ENCODE results near the gene SSX5.
"Not testable (repeated sequence)": the region's sequence is repeated elsewhere in the genome, so short reads cannot be mapped to it uniquely, and the experiment has no call there.

Gene SSX5

GRCh38 chrX:48196745-48197201, at the start of gene SSX5:
SSX5 (minus strand) TSS chrX:48196795; CDS start chrX:48195358, 1,437 bp downstream.
- DNase-seq = no peak

- not testable (repeated sequence) for DNase-seq
Measured at GRCh38 chrX:48224196-48224595, 27.6 kb upstream of the SSX5 start.

GRCh38 chrX:48214341-48214740, 17.7 kb upstream of the SSX5 start:
- not testable (repeated sequence) for DNase-seq

GRCh38 chrX:48190024-48190423, 6.6 kb downstream of the SSX5 start:
- DNase-seq = not testable (repeated sequence)

GRCh38 chrX:48181882-48182281, 14.7 kb downstream of the SSX5 start:
- not testable (repeated sequence) for DNase-seq

GRCh38 chrX:48180811-48181210, 15.8 kb downstream of the SSX5 start:
- DNase-seq = no peak

- no peak for DNase-seq
Measured at GRCh38 chrX:48179691-48180090, 16.9 kb downstream of the SSX5 start.

- not testable (repeated sequence) for DNase-seq
Measured at GRCh38 chrX:48166322-48166721, 30.3 kb downstream of the SSX5 start.

- DNase-seq = no peak
Measured at GRCh38 chrX:48165241-48165640, 31.4 kb downstream of the SSX5 start.

GRCh38 chrX:48156014-48156413, 40.6 kb downstream of the SSX5 start:
- DNase-seq = no peak

- no peak for DNase-seq
Measured at GRCh38 chrX:48154796-48155195, 41.8 kb downstream of the SSX5 start.

- DNase-seq = no peak
Measured at GRCh38 chrX:48153769-48154168, 42.8 kb downstream of the SSX5 start.

- DNase-seq = not testable (repeated sequence)
Measured at GRCh38 chrX:48142697-48143096, 53.9 kb downstream of the SSX5 start.

GRCh38 chrX:48141810-48142508, 54.6 kb downstream of the SSX5 start:
- not testable (repeated sequence) for DNase-seq

- not testable (repeated sequence) for DNase-seq
Measured at GRCh38 chrX:48139076-48139475, 57.5 kb downstream of the SSX5 start.
